Left lung (tissue), 10 donors: ENCODE results near the gene RBM39. TPM values are rescaled to one million over a fixed set of nuclear protein-coding genes. Genes with fewer than 3 reads are reported as not detected.

ENCODE experiments used
- ATAC-seq: fragments of 200-7000 bp; cut with Tn5 transposase; one replicate; pipeline ENCODE4 v1.9.1; 2020; ENCODE audit warnings: moderate library complexity
- DNase-seq, 4 donors: peaks; one replicate each; pipeline ENCODE4 v3.0.0-alpha.2; 2013 to 2020
- H3K27ac ChIP-seq, 2 donors: fragments of 200-600 bp; sonication (generic) in 1 of 2; one replicate each; pipeline versions ENCODE4 v1.5.0 to v1.8.0; 2020 to 2021
- H3K27me3 ChIP-seq, 2 donors: fragments of 200-600 bp; sonication (generic) in 1 of 2; one replicate each; pipeline versions ENCODE4 v1.5.0 to v1.8.0; 2020 to 2021
- H3K36me3 ChIP-seq, 2 donors: fragments of 200-600 bp; sonication (generic) in 1 of 2; one replicate each; pipeline versions ENCODE4 v1.5.0 to v1.8.0; 2020 to 2021
- H3K4me1 ChIP-seq, 2 donors: fragments of 200-600 bp; one replicate each; pipeline ENCODE4 v1.8.0; 2021
- H3K4me3 ChIP-seq, 2 donors: fragments of 200-600 bp; sonication (generic) in 1 of 2; one replicate each; pipeline versions ENCODE4 v1.5.0 to v1.8.0; 2020 to 2021; ENCODE audit warnings: mild to moderate bottlenecking in 1 of 2
- H3K9me3 ChIP-seq, 2 donors: fragments of 200-600 bp; sonication (generic) in 1 of 2; one replicate each; pipeline versions ENCODE4 v1.5.0 to v1.8.0; 2020 to 2021
- intact Hi-C, 2 donors: fragments of 100-400 bp; cut with DNase I; formaldehyde crosslinking; loops; one replicate each; pipeline versions ENCODE4 v1.11.2 to v1.14.2; 2022
- polyA plus RNA-seq, 6 donors: library from polyadenylated mRNA; unstranded; fragments of 120-200 nt; gene quantifications; one replicate each; pipeline ENCODE4 v1.2.1, GENCODE V29; 2013; ENCODE audit not compliant: insufficient read length in 6 of 6
- total RNA-seq, 2 donors: library from RNA; stranded (reverse); fragmentation: NEBNext Ultra II Directional; extraction: Animal tissue kit (Norgen Biotek cat#: 25700); gene quantifications; one replicate each; pipeline ENCODE4 v1.2.1, GENCODE V29; 2021
- TF ChIP-seq, protein P1 (sequence below), 2 donors: fragments of 200-600 bp; sonication (generic) in 1 of 2; IDR thresholded peaks; one replicate each; pipeline versions ENCODE4 v1.5.0 to v1.8.0; 2021; ENCODE audit warnings: antibody characterized with exemption in 2 of 2
- donor health status: DM: no; HTN: yes; CAD: no.
- donor health status: DM: no; HTN: no; CAD: no.

RBM39 gene
- total and polyA plus RNA-seq, 8 donors: 242 to 744 (median 685) TPM

DNA sequence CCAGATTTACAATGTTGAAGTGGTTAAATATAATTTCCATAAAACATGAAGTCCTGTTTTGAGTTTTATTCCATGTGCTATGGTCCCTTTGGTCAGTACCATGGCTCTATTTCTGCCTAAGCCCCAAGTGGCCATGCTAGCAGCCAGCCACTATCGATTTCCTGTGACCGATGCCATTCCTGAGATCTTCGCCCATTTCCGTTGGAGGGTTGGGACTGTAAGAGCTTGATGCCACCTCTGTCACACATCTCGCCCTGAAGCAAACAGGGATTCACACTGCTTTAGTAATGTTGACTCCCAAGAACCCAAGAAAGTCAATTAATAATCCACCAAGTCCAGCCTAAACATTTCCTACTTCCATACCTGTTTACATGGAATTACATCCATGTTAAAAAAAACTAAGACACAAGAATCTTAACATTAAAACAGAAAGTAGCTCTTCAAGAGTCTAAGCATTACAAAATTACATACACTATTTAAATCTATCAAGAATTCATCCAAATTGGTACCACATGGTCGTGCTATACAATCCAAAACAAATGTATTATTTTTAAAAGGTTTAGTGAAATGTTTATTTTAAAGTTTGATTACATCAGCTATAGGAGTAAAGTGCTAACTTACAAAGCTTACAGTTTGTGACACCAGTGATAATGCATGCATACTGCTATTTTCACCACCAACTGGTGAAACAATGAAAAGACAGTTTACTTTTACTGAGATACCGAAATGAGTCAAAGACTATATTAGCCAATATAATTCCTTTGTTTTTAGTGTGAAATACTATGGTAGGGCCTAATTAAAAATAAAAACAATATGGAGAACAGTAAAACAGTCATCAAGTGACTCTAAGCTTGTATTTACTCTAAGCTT lies 2.5 kb downstream of the RBM39 start:
- H3K9me3 ChIP-seq: no peaks in the 10 kb centered on the region
- H3K27ac ChIP-seq: peak overlapping the region in 1 of 2 donors; percentile 22
- ATAC-seq: no peak
- H3K36me3 ChIP-seq: peaks cover 4 to 61% of the 10 kb centered on the region in 2 donors
- no peaks in the 10 kb centered on the region for H3K27me3 ChIP-seq
- TF ChIP-seq, protein P1, sequence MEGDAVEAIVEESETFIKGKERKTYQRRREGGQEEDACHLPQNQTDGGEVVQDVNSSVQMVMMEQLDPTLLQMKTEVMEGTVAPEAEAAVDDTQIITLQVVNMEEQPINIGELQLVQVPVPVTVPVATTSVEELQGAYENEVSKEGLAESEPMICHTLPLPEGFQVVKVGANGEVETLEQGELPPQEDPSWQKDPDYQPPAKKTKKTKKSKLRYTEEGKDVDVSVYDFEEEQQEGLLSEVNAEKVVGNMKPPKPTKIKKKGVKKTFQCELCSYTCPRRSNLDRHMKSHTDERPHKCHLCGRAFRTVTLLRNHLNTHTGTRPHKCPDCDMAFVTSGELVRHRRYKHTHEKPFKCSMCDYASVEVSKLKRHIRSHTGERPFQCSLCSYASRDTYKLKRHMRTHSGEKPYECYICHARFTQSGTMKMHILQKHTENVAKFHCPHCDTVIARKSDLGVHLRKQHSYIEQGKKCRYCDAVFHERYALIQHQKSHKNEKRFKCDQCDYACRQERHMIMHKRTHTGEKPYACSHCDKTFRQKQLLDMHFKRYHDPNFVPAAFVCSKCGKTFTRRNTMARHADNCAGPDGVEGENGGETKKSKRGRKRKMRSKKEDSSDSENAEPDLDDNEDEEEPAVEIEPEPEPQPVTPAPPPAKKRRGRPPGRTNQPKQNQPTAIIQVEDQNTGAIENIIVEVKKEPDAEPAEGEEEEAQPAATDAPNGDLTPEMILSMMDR (IDR thresholded peaks at IDR 0.05): no peak
- intact Hi-C loops: no loop called here
- H3K4me1 ChIP-seq: peaks cover 51 to 77% of the 10 kb centered on the region in 2 donors
- H3K4me3 ChIP-seq: peak overlapping the region; percentile 77 to 91
- DNase-seq: no peak

DNA sequence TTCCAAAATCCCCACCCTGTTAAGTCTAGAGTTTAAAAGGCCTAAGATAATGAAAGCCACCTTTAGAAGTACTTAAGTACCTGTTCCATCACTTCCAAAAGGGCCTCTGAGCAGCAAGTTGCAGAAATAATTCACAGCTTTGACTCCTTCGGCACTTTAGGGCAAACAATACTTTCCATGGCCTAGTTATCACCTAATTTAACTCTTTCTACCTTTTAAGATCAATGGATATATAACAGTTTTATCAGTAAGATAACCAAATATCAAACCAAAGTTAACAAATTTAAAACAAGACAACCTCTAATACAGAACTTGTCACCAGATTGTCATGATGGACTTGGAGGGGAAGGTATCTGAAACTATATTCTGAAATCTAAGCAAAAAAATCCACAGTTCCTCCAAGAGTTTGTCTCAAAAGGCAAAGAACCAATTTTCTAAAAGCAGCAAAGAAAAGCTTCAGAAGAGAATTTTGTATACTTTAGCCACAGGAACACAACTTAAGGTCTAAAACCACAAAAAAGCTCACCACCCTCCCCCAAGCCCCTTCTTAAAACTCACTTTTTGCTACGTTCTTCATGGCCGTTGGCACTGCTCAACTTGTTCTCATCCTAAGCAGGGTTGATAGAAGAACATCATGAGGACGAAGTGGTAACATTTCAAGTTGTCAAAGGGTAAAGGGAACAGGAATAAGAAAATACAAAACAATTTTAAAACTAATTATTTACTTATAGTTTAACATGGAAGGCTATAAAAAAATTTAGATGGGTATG lies 3.5 kb downstream of the RBM39 start:
- Histone ChIP-seq H3K36me3 (peaks cover 4 to 71% of the 10 kb centered on the region in 2 donors), H3K27me3 (no peaks in the 10 kb centered on the region), H3K4me1 (peaks cover 56 to 77% of the 10 kb centered on the region in 2 donors), H3K27ac (no peak overlapping the region), H3K9me3 (no peaks in the 10 kb centered on the region), H3K4me3 (peak overlapping the region in 1 of 2 donors; percentile 91)
- no peak for DNase-seq
- intact Hi-C loops: no loop called here
- TF ChIP-seq, protein P1 (IDR thresholded peaks at IDR 0.05): no peak
- no peak for ATAC-seq

DNA sequence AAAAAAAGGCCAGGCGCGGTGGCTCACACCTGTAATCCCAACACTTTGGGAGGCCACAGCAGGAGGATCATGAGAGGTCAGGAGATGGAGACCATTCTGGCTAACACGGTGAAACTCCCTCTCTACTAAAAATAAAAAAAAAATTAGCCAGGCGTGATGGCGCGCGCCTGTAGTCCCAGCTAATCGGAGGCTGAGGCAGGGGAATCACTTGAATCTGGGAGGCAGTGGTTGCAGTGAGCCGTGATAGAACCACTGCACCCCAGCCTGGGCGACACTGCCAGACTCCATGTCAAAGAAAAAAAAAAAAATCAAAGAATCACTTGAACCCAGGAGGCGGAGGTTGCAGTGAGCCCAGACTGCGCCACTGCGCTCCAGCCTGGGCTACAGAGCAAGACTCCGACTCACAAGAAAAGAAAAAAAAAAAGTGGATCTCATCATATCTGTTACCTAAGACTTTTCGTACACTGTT lies 4.2 kb downstream of the RBM39 start:
- Histone ChIP-seq H3K27me3 (no peaks in the 10 kb centered on the region), H3K4me1 (peaks cover 49 to 75% of the 10 kb centered on the region in 2 donors), H3K9me3 (no peaks in the 10 kb centered on the region), H3K27ac (no peak overlapping the region), H3K4me3 (no peak overlapping the region), H3K36me3 (peaks cover 4 to 78% of the 10 kb centered on the region in 2 donors)
- no peak for DNase-seq
- TF ChIP-seq, protein P1 (IDR thresholded peaks at IDR 0.05): no peak
- intact Hi-C loops: no loop called here
- ATAC-seq: no peak

DNA sequence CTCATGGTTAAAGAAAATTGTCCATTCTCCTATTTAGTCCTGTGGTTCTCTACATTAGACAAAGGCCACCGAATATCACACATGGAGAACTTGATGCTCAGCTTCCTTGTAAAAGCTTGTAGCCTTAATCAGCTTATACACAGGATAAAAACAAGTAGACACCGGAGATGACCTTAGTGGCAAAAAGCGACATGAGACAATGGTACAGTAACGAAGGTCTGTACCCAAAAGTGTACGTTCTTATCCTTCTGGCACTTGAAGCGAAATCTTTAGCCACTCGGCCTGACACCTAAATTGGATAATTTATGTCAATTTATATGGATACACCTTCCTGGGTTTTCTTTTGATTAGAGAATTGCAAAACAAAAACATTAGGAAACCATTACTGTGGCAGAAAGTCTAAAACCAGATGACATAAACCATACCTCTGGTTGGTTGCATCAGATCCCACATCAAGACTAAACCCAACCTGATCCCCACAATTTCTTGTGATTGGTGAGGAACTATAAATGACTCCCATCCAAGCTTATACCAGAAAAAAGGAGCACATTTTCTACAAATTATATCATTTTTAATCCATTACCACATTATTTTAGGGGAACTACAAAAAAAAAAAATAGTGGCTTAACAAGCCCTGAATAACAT lies 6.1 kb downstream of the RBM39 start:
- Histone ChIP-seq H3K27me3 (no peaks in the 10 kb centered on the region), H3K4me1 (peaks cover 54 to 94% of the 10 kb centered on the region in 2 donors), H3K4me3 (peak overlapping the region in 1 of 2 donors; percentile 4), H3K36me3 (peaks cover 4 to 97% of the 10 kb centered on the region in 2 donors), H3K9me3 (no peaks in the 10 kb centered on the region), H3K27ac (no peak overlapping the region)
- DNase-seq (no peak), ATAC-seq (no peak)
- TF ChIP-seq, protein P1 (IDR thresholded peaks at IDR 0.05): no peak
- intact Hi-C loops: no loop called here
